ENCODE measurements around the gene MTCH2. TPM values are rescaled to one million over a fixed set of nuclear protein-coding genes. Genes with fewer than 3 reads are reported as not detected.

MTCH2 gene
- total RNA-seq, 1 experiment from 2014 or later: 160 TPM

DNA sequence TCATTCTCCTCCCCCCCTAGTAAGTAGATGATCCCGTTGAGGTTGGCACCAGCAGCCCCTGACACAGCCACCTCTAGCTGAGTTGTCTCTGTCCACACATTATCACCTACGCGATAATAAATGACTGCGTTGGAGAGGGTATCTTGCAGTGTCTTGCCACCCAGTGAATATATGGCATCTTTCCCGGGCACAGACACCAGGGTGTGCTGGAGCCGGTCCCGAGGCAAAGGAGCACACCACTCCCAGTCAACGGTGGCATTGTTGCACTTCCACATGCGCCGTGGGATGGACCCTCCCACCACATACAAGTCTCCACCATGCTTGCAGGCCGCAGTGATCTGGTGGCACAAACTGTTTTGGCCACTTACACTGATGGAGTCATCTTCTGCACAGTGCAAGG, 69.0 kb downstream of the MTCH2 start:
- ATAC-seq (no peak), DNase-seq (ENCODE audit: low spot score) (no peak)
- H3K4me3 Mint-ChIP-seq: no peak overlapping the region
- ChIA-PET CTCF (no interaction called here), POLR2A (no interaction called here)
- TF ChIP-seq, protein P1, sequence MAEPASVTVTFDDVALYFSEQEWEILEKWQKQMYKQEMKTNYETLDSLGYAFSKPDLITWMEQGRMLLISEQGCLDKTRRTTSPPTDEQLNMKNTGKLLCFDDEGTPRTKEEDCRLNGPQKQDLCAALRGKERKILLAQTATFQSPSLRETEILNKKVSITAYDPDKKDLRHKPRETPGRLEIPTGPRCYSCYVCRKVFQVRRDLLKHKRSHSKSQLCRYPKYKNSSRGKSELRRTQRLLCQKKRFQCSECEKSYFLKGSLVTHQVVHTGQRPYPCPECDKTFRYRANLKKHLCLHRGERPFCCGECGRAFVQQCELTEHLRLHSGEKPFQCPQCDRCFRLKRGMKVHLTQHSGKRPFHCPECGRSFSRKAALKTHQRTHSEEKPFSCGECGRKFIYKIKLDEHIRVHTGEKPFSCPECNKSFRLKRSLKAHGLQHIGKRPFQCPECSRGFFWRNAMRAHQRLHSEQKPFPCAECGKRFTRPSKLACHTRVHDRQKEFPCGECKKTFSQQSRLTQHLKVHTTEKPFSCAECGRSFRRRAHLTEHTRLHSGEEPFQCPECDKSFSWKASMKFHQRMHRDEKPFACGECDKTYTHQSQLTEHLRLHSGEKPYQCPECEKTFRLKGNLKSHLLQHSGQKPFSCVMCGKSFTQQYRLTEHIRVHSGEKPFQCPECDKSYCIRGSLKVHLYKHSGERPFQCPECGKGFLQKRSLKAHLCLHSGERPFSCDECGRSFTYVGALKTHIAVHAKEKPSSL (CRISPR knock-in tag; conservative IDR thresholded peaks at IDR 0.05): no peak
- TF ChIP-seq SOX15 (CRISPR knock-in tag; IDR thresholded peaks at IDR 0.05) (no peak), TCF7 (CRISPR knock-in tag; IDR thresholded peaks at IDR 0.05; ENCODE audit: low read depth) (no peak), ZNF317 (CRISPR knock-in tag; IDR thresholded peaks at IDR 0.05; ENCODE audit: borderline replicate concordance, low read depth) (no peak), MYBL2 (CRISPR knock-in tag; IDR thresholded peaks at IDR 0.05) (no peak), FOXJ3 (CRISPR knock-in tag; IDR thresholded peaks at IDR 0.05; ENCODE audit: borderline replicate concordance) (no peak), TEAD1 (CRISPR knock-in tag; IDR thresholded peaks at IDR 0.05) (no peak), ZNF232 (CRISPR knock-in tag; IDR thresholded peaks at IDR 0.05) (no peak), SP1 (CRISPR knock-in tag; conservative IDR thresholded peaks at IDR 0.05) (no peak), RELA (CRISPR knock-in tag; IDR thresholded peaks at IDR 0.05; ENCODE audit: borderline replicate concordance) (no peak), ZNF263 (CRISPR knock-in tag; IDR thresholded peaks at IDR 0.05; ENCODE audit: low read depth) (no peak), ESRRA (CRISPR knock-in tag; IDR thresholded peaks at IDR 0.05; ENCODE audit: borderline replicate concordance) (no peak)
- TF ChIP-seq, protein P2, sequence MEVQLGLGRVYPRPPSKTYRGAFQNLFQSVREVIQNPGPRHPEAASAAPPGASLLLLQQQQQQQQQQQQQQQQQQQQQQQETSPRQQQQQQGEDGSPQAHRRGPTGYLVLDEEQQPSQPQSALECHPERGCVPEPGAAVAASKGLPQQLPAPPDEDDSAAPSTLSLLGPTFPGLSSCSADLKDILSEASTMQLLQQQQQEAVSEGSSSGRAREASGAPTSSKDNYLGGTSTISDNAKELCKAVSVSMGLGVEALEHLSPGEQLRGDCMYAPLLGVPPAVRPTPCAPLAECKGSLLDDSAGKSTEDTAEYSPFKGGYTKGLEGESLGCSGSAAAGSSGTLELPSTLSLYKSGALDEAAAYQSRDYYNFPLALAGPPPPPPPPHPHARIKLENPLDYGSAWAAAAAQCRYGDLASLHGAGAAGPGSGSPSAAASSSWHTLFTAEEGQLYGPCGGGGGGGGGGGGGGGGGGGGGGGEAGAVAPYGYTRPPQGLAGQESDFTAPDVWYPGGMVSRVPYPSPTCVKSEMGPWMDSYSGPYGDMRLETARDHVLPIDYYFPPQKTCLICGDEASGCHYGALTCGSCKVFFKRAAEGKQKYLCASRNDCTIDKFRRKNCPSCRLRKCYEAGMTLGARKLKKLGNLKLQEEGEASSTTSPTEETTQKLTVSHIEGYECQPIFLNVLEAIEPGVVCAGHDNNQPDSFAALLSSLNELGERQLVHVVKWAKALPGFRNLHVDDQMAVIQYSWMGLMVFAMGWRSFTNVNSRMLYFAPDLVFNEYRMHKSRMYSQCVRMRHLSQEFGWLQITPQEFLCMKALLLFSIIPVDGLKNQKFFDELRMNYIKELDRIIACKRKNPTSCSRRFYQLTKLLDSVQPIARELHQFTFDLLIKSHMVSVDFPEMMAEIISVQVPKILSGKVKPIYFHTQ (CRISPR knock-in tag; IDR thresholded peaks at IDR 0.05): no peak
- TF ChIP-seq, protein P3, sequence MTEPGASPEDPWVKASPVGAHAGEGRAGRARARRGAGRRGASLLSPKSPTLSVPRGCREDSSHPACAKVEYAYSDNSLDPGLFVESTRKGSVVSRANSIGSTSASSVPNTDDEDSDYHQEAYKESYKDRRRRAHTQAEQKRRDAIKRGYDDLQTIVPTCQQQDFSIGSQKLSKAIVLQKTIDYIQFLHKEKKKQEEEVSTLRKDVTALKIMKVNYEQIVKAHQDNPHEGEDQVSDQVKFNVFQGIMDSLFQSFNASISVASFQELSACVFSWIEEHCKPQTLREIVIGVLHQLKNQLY (CRISPR knock-in tag; IDR thresholded peaks at IDR 0.05): no peak
- TF ChIP-seq, protein P4, sequence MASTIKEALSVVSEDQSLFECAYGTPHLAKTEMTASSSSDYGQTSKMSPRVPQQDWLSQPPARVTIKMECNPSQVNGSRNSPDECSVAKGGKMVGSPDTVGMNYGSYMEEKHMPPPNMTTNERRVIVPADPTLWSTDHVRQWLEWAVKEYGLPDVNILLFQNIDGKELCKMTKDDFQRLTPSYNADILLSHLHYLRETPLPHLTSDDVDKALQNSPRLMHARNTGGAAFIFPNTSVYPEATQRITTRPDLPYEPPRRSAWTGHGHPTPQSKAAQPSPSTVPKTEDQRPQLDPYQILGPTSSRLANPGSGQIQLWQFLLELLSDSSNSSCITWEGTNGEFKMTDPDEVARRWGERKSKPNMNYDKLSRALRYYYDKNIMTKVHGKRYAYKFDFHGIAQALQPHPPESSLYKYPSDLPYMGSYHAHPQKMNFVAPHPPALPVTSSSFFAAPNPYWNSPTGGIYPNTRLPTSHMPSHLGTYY (CRISPR knock-in tag; IDR thresholded peaks at IDR 0.05): no peak
- TF ChIP-seq, protein P5, sequence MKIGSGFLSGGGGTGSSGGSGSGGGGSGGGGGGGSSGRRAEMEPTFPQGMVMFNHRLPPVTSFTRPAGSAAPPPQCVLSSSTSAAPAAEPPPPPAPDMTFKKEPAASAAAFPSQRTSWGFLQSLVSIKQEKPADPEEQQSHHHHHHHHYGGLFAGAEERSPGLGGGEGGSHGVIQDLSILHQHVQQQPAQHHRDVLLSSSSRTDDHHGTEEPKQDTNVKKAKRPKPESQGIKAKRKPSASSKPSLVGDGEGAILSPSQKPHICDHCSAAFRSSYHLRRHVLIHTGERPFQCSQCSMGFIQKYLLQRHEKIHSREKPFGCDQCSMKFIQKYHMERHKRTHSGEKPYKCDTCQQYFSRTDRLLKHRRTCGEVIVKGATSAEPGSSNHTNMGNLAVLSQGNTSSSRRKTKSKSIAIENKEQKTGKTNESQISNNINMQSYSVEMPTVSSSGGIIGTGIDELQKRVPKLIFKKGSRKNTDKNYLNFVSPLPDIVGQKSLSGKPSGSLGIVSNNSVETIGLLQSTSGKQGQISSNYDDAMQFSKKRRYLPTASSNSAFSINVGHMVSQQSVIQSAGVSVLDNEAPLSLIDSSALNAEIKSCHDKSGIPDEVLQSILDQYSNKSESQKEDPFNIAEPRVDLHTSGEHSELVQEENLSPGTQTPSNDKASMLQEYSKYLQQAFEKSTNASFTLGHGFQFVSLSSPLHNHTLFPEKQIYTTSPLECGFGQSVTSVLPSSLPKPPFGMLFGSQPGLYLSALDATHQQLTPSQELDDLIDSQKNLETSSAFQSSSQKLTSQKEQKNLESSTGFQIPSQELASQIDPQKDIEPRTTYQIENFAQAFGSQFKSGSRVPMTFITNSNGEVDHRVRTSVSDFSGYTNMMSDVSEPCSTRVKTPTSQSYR (CRISPR knock-in tag; IDR thresholded peaks at IDR 0.05): no peak
- TF ChIP-seq, protein P6, sequence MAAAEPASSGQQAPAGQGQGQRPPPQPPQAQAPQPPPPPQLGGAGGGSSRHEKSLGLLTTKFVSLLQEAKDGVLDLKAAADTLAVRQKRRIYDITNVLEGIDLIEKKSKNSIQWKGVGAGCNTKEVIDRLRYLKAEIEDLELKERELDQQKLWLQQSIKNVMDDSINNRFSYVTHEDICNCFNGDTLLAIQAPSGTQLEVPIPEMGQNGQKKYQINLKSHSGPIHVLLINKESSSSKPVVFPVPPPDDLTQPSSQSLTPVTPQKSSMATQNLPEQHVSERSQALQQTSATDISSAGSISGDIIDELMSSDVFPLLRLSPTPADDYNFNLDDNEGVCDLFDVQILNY (CRISPR knock-in tag; IDR thresholded peaks at IDR 0.05): no peak
- TF ChIP-seq, protein P7, sequence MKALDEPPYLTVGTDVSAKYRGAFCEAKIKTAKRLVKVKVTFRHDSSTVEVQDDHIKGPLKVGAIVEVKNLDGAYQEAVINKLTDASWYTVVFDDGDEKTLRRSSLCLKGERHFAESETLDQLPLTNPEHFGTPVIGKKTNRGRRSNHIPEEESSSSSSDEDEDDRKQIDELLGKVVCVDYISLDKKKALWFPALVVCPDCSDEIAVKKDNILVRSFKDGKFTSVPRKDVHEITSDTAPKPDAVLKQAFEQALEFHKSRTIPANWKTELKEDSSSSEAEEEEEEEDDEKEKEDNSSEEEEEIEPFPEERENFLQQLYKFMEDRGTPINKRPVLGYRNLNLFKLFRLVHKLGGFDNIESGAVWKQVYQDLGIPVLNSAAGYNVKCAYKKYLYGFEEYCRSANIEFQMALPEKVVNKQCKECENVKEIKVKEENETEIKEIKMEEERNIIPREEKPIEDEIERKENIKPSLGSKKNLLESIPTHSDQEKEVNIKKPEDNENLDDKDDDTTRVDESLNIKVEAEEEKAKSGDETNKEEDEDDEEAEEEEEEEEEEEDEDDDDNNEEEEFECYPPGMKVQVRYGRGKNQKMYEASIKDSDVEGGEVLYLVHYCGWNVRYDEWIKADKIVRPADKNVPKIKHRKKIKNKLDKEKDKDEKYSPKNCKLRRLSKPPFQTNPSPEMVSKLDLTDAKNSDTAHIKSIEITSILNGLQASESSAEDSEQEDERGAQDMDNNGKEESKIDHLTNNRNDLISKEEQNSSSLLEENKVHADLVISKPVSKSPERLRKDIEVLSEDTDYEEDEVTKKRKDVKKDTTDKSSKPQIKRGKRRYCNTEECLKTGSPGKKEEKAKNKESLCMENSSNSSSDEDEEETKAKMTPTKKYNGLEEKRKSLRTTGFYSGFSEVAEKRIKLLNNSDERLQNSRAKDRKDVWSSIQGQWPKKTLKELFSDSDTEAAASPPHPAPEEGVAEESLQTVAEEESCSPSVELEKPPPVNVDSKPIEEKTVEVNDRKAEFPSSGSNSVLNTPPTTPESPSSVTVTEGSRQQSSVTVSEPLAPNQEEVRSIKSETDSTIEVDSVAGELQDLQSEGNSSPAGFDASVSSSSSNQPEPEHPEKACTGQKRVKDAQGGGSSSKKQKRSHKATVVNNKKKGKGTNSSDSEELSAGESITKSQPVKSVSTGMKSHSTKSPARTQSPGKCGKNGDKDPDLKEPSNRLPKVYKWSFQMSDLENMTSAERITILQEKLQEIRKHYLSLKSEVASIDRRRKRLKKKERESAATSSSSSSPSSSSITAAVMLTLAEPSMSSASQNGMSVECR (CRISPR knock-in tag; IDR thresholded peaks at IDR 0.05; ENCODE audit: borderline replicate concordance): no peak
- TF ChIP-seq, protein P8, sequence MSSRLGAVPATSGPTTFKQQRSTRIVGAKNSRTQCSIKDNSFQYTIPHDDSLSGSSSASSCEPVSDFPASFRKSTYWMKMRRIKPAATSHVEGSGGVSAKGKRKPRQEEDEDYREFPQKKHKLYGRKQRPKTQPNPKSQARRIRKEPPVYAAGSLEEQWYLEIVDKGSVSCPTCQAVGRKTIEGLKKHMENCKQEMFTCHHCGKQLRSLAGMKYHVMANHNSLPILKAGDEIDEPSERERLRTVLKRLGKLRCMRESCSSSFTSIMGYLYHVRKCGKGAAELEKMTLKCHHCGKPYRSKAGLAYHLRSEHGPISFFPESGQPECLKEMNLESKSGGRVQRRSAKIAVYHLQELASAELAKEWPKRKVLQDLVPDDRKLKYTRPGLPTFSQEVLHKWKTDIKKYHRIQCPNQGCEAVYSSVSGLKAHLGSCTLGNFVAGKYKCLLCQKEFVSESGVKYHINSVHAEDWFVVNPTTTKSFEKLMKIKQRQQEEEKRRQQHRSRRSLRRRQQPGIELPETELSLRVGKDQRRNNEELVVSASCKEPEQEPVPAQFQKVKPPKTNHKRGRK (CRISPR knock-in tag; IDR thresholded peaks at IDR 0.05; ENCODE audit: borderline replicate concordance): no peak
- peaks cover 12% of the 10 kb centered on the region for H3K4me1 Mint-ChIP-seq
- no peaks in the 10 kb centered on the region for H3K9me3 Mint-ChIP-seq
- H3K27me3 Mint-ChIP-seq (ENCODE audit: low read depth): no peaks in the 10 kb centered on the region
- peaks cover 67% of the 10 kb centered on the region for H3K36me3 Mint-ChIP-seq
- no peak overlapping the region for H3K27ac Mint-ChIP-seq

Measured in WTC11 (cell line).